Skin of body (tissue), 2 donors: Measurements from ENCODE around the gene VPS9D1. TPM values are rescaled to one million over a fixed set of nuclear protein-coding genes. Genes with fewer than 3 reads are reported as not detected.

Experiments
- DNase-seq: peaks from one replicate; lab custom pipeline; 2025; lab: John Stamatoyannopoulos, UW
- total RNA-seq: library from RNA; depleted of rRNA; stranded (reverse); fragments of >200 nt; gene quantifications from one replicate; pipeline ENCODE4 v1.2.3, GENCODE V29; 2014

VPS9D1 gene
- total RNA-seq, 1 donor from 2014 or later, result 3.5 TPM

DNA sequence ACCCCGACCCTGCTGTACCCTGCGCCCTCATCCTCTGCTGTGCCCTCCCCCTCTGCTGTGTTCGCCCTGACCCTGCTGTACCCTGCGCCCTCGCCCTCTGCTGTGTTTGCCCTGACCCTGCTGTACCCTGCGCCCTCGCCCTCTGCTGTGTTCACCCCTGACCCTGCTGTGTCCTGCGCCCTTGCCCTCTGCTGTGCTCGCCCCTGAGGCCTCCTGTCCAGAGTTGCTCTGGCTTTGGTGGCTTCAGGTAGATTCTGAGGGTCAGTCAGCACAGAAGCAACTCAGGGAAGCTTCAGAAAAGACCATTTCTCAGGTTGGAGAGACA, 12.2 kb upstream of the VPS9D1 start:
- no peak for DNase-seq

DNA sequence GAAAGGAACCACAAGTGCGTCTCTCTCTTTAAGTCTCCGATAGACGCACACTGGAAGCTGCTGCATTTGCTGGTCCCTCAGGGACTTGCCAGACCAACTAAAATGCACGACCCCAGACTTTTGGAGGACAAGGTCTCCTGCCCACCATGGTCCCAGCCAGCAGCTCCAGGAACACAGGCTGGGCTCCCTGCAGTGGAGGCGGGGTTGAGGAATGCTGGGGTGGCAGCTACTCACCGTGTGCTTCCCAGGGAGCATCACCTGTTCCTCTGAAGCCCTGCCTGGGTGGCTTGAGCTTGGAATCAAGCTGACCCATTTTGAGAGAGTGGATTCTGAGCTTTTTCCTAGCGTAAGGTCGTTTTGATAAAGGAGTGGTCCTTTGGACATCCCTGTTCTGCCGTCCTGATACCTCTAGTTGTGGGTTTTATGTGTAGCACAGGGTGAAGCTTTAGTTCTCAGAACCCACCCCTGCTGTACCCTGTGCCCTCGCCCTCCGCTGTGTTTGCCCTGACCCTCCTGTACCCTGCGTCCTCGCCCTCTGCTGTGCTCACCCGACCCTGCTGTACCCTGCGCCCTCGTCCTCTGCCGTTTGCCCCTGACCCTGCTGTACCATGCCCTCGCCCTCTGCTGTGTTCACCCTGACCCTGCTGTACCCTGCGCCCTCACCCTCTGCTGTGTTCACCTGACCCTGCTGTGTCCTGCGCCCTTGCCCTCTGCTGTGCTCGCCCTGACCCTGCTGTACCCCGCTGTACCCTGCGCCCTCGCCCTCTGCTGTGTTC, 11.6 kb upstream of the VPS9D1 start:
- no peak for DNase-seq

DNA sequence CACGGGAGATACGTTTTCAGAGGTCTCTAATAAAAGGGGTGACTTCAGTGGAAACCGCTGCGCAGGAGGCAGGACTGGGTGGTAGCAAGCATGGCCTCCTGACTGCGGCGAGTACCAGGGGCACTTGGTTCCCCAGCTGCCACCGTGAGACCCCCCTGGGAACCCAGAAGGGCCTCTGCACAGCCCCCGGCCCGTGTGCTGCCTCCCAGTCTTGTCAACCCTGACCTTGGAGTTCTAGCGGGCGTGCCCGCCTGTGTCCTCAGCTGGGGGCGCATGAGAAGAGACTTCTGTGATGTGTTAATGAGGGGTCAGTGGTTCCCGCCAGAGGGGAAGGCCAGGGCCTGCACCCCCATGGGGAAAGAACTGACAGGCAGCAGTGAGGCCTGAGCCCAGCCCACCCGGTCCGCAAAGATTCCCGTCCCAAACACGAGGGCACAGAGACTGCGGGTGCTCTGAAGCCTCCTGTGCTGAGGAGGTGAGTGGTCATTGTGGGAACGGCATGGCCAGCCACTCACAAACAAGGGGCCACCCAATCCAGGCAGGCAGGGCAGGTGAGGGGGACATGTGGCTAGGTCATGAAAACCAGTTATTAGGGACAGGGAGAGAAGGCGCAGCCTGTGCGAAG, 10.0 kb upstream of the VPS9D1 start:
- DNase-seq, result no peak

DNA sequence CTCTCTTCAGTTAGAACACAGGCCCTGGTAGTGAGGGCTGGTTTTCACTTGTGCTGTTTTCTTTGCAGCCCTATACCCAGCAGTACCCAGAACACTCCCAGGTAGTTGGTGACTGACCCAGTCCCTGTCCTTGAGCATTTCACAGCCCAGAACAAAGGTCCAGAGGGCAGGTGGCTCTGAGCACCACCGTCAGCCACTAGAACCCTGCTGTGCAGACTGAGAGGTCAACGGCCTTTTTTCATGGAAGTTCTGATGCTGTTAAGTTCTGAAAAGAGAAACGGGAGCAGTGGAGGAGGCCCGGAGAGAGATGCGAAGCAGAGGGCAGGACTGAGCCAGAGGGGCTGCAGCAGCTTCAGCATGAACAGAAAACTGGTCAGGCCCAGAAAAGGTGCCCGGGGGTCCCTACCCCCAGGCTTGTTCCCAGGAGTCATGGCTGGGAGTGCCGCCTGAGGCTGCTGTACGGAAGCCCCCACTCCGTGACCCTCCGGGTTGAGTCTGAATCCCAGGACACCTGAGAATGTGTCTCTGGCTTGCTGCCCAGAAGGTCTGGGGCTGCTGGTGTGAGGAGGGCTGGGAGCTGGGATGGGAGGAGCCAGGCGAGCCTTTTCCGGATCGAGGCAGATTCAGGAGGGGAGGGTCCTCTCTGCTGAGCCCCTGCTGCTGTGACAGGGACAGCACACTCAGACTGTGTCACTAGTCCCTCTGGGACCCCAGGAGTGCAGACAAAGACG, 9.3 kb upstream of the VPS9D1 start:
- DNase-seq, result no peak

DNA sequence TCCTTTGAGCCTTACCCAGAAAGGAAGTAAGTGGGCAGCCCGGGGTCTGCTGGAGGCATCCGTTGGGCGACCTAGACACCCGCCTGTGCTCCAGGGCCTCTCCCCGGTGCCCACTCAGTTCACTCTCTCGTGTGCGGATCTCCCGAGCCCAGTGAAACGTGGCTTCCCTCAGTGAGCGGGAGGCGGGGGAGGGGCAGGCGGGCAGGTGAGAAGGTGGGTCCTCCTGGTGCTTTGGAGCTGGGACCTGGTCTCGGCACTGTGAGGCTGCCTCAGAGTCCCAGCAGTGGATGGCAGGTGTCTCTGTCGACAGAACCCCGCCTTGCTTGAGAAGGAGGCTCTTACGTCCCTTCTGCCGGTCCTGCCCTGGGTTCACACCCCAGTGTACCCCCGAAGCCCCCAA, 8.6 kb upstream of the VPS9D1 start:
- DNase-seq, result no peak

DNA sequence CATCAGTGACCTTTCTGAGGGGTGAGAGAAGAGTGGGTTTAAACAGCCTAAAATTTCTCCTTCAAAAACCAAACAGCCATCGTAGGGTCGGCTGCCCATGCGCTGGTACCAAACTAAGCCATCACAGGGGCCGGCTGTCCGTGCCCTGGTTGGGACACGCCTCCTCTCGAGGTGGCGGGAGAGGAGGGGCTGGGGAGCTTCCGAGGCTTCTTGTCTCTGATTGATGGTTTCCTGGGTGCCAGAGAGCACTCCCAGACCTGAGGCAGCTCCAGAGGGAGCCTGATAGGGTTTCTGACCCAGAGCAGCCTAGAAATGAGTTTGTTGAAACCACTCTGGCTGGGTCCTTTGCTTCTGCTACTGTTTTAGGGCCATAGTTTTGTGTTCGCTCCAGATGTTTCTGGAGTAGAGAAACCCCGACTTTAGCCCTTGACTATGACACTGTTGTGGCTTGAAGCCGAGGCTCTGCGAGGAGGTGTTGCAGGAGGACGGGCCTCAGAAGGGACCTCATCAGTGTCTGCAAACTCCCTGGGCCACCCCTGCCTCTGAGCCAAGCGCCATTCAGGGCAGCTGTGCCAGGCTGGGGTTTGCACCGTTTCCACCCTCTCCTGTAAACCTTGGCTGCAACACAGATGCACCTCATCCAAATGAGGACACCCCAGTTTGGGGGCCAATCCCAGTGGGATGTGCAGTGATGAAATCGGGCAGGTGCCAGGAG, 6.9 kb upstream of the VPS9D1 start:
- DNase-seq, result no peak

DNA sequence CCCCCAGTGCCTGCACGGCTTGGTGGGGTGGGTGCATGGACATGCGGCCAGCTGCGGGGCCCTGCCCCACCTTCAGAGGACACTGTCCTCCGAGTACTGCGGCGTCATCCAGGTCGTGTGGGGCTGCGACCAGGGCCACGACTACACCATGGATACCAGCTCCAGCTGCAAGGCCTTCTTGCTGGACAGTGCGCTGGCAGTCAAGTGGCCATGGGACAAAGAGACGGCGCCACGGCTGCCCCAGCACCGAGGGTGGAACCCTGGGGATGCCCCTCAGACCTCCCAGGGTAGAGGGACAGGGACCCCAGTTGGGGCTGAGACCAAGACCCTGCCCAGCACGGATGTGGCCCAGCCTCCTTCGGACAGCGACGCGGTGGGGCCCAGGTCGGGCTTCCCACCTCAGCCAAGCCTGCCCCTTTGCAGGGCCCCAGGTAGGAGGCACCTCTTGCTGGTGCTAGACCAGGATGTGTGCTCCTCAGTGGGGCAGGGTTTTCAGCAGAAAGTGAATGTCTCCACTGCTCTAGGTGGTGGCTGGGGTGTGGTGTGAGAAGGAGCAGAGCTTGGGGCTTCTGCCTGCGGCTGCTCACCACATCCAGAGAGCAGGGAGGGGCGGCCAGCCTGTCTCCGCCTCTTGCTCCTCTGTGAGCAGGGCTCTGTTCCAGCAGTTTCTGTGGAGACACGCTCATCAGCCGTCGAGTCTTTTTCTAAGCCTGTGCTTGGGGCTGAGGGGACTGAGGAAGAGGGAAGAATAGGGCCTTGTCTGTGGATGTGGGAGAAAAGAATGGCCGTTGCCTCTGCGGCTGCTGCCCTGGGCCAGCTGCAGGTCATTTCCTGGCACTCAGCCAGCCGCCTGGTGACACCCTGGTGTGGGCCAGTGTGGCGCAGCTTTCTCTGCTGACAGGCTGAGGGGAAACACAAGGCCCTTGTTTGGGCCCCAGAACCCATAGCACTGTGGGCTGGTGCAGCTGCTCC, 2.9 kb upstream of the VPS9D1 start:
- DNase-seq, result peak; percentile 37

DNA sequence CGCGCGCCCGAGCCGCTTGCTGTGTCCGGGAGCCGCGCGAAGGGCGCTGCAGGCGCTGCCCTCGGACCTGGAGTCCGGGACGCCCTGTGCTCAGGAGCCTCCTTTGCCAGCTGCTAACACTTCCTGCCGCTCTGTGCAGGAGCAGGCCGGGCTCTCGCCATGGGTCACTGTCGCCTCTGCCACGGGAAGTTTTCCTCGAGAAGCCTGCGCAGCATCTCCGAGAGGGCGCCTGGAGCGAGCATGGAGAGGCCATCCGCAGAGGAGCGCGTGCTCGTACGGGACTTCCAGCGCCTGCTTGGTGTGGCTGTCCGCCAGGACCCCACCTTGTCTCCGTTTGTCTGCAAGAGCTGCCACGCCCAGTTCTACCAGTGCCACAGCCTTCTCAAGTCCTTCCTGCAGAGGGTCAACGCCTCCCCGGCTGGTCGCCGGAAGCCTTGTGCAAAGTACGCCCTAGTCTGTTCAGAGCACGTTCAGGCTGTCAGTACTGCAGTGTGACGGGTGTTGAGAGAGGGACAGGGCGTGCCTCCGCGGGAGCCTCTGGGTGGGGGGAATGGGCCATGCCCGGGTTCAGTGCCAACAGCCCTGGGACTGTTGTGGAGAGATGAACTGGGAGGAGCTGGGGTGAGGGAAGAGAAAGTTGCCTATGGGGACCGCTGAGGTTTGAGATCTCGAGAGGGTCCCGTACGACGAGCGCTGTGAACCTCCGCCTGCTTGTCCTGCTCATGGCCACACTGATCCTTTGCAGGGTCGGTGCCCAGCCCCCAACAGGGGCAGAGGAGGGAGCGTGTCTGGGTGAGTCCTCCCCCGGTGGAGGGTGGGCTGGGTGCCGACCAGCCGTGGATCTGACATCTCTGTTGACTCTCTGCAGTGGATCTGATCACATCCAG, 1.9 kb upstream of the VPS9D1 start:
- DNase-seq, result no peak

DNA sequence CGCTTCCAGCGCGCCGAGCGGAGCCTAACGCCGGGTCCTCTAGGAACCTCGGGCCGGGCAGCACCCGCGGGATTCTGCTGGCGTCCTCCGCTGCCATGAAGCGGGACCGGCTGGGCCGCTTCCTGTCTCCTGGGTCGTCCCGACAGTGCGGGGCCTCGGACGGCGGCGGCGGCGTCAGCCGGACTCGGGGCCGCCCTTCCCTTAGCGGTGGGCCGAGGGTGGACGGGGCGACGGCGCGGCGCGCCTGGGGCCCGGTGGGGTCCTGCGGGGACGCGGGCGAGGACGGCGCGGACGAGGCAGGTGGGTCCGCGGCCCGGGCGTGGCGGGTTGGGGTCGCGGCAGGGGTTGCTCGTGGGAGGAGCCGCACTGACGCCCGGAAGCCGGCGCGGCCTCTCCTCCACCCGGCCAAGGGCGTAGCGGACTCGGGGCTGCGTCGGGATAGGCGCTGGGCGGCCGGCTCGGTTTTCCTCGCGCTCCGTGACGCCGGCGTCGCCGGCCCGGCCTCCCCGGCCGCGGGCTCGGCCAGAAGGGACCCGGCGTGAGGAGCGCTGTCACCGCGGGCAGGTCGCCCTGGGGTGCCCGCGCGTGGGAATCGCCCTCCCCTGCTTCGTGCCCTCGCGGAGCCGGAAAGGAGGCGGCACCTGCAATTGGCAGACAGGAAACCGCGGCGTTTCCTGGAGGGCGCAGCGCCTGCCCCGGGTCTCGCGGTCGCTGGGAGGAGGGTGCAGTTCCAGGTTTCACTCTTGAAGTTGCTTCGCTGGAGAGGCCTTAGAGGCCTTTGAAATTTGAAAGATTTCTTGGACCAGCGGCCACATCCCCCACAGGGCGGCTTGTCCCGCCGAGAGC, 1.1 kb upstream of the VPS9D1 start:
- no peak for DNase-seq

DNA sequence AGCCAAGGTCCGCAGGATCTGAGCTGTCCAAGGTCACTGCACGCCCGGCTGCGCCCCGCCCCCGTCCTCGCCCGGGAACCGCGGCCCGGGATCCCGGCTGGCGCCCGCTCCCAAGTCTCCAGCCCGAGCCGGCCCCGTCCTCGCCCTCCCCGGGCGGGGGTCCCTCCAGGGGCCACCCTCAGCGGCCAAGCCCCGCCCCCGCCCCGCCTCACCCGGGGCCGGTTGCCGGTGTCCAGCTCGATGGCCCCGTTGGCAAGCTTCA, 216 bp downstream of the VPS9D1 start:
- no peak for DNase-seq

DNA sequence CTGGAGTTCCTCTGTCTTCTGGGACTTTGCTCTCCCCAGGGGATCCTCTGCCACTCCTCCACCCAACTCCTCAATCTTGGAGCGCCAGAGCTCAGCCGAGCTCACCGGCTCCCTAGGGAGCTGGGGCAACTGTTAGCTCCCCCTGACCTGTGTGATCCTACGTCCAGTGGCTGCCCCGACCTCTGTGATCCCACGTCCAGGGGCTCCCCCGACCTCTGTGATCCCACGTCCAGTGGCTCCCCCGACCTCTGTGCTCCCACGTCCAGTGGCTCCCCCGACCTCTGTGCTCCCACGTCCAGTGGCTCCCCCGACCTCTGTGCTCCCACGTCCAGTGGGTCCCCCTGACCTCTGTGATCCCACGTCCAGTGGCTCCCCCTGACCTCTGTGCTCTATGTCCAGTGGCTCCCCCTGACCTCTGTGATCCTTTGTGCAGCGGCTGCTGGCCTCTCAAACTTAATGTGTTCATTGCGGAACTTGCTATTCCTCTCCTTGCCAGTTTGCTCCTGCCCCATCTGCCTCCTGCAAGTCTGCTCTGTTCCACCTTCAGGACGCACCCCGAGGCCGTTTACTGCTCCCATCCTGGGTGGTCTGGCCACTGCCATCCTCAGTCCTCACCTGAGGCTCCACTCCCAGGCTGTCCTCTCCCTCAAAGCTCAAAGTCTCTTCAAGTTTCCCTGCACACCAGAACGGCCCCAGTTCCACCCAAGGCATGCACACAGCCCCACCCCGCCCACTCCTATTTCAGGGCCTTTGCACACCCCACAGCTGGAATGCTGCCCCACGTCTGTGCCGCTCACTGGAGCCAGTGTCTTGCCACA, 2.8 kb downstream of the VPS9D1 start:
- no peak for DNase-seq

DNA sequence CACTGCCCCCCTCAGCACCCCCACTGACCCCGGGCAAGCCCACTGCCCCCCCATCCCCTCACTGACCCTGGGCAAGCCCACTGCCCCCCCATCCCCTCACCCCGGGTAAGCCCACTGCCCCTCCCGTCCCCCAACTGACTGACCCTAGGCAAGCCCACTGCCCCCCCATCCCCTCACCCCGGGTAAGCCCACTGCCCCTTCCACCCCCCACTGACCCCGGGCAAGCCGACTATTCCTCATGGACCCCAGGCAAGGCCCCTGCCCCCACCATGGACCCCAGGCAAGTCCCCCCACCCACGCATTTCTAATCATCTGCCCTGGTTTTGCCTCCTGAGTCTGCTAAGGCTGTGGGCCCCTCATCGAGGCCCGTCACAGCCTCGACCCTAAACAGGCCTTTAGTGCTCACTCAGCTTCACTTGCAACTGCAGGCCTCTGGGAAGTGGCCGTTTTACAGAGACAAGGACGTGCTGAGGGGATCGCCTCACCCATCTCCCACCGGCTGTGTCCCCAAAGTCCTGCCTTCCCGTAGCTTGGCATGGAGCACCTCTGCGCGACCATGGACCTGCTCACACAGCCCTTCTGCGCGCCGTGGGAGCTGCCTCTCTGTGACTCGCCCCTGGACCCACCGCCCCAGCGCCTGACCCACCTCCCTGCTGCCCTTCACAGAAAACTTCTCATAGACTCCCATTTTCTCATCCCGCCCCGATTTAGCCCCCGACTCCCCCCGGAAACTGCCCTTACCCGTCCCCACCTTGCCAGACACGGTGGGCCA, 3.6 kb downstream of the VPS9D1 start:
- DNase-seq, result no peak

DNA sequence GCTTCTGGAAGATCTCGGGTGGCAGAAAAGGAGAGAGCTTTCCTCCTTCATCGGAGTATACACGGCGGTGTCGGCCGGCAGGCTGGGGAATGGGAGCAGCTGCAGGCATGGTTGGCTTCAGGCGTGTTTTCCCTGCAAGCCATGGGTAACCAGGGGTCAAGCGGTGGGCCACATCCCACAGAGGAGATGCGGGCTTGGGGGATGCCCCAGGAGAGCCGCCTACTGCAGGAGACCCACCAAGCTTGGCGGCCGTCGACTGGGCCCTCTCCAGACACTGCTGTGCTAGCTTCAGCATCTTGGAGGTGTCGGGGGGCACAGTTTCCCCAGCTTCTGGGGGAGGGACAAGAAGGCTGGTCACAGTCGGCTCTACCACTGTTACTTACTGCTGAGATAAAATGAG, 4.2 kb downstream of the VPS9D1 start:
- DNase-seq, result no peak

DNA sequence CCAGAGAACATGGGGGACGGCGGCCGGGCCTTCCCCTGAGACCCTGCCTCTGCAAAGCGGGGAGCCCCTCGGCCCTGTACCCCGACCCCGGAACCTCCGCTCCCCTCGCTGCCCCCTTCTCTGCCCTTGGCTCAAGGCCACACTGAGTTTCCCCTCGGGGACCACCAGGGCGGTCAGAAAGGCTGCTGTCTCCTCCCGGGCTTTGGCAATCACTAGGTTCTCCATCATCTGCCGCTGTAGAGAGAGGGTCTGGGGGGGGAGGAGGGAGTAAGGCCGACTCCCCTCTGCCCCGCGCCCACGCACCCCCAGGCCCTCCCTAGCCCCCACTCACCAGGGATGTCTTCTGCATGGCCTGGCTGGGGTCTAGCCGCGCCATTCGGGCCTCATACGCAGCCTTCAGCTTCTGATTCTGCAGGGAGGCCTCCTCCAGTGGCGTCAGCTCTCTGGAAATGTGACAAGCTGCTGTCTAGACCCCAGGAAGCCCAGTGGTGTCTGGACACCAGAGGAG, 8.4 kb downstream of the VPS9D1 start:
- no peak for DNase-seq

DNA sequence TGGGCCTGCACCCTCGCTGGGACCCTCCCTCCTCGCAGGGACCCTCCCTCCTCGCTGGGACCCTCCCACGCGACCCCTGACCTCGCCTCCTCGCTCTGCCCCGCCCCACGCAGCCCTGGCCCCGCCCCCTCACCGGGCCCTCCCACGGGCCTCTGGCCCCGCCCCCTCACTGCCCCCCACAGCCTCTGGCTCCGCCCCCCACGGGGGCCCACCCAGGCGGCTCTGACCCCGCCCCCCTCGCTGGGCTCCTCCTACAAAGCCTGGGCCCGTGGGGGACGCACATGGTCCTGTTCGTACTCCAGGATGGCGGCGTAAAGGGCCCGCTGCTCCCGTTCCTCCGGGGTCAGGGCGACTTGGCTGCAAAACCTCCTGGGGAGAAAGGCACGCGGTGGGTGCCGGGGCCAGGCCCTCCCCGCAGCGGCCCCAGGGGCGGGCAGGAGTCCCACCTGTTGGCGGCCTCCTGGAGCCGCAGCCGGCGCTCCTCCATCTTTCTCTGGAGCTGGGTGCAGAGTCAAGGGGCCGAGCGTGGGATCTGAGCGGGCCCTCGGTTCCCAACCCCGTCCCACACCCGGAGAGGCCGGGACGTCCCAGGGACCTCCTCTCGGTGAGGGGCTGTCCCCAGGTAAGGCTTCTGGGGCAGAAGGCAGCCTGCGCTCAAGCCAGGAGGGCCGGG, 9.0 kb downstream of the VPS9D1 start:
- DNase-seq, result no peak

DNA sequence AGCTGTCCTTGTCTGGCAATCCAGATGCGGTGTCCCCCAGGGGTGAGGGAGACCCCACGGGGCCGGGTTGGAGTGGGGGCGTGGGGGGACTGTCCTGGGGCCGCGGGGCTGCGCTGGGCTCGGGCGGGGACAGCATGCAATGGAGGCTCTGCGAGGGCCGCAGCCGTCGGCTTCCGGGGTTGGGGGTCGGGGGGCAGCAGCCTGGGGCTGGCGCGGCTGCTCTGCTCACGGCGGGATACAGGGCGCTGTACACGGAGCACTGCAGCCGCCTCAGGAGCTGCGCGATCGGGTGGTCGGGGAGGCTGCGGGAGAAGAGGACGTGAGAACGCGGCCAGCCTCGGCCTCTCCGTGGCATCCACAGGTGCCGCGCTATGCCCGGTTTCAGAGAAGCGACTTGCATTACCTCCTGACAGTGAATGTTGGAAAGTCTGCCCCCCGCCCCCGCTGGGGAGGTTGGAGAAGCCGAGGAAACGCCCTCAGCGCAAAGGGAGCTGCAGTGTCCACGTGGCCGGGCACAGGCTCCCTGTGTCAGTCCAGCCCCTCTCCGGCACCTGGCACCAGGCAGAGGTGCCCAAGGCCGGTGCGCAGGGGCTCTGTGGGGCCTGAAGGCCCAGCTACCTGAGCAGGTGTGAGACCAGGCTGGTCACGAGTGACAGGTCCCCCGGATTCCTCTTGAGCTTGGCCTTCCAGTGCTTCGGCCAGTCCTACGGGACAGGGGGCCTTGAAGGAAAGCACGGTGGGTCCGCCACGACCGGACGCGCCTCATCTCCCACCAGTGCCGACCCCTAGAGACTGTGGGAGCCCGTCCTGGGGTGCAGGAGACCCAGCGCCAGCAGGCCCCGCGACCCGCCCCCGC, 9.8 kb downstream of the VPS9D1 start:
- DNase-seq, result no peak
